Transverse colon (tissue), 4 donors: ENCODE measurements around the gene ADGRG3. TPM values are rescaled to one million over a fixed set of nuclear protein-coding genes. Genes with fewer than 3 reads are reported as not detected.
A peak's percentile ranks its signal among the peaks of the same experiment; 100 is the strongest.

Experiments used
- DNase-seq: peaks from one replicate; pipeline ENCODE4 v3.0.0-alpha.2; 2019
- H3K27ac ChIP-seq, 4 donors: fragments of 200-600 bp; sonication (generic); 2 replicates each; pipeline ENCODE4 v1.5.1; 2016 to 2018; ENCODE audit warnings: inconsistent platforms in 4 of 4
- H3K27me3 ChIP-seq: fragments of 200-600 bp; sonication (generic); 2 replicates; pipeline ENCODE4 v1.5.1; 2017; ENCODE audit warnings: inconsistent platforms
- H3K36me3 ChIP-seq, 4 donors: fragments of 200-600 bp; sonication (generic); 2 replicates each; pipeline ENCODE4 v1.5.1; 2017 to 2019; ENCODE audit warnings: inconsistent platforms in 4 of 4
- H3K4me1 ChIP-seq, 4 donors: fragments of 200-600 bp; sonication (generic); 2 replicates each; pipeline ENCODE4 v1.5.1; 2017 to 2020; ENCODE audit warnings: inconsistent platforms in 4 of 4
- H3K4me3 ChIP-seq, 4 donors: fragments of 200-600 bp; sonication (generic); 1 replicate in 1 of 4; 2 replicates in 3 of 4; pipeline versions ENCODE4 v1.5.1 to v1.6.1; 2017 to 2019; ENCODE audit warnings: inconsistent platforms in 4 of 4
- H3K9me3 ChIP-seq, 2 donors: fragments of 200-600 bp; sonication (generic); 2 replicates each; pipeline ENCODE4 v1.5.1; 2017 to 2019; ENCODE audit warnings: inconsistent platforms in 2 of 2
- CTCF ChIP-seq, 5 experiments: fragments of 200-600 bp in 3 of 5; fragments of 450-650 bp in 2 of 5; sonication (generic) in 3 of 5; IDR thresholded peaks; 1 replicate in 2 of 5; 2 replicates in 3 of 5; pipeline ENCODE4 v1.5.1; 2016 to 2017; ENCODE audit warnings: antibody characterized with exemption in 5 of 5, inconsistent platforms in 3 of 5, mild to moderate bottlenecking in 2 of 5, moderate library complexity in 1 of 5
- EP300 ChIP-seq: sonication (generic); formaldehyde crosslinking; IDR thresholded peaks from one replicate; pipeline ENCODE4 v1.6.1; 2017; ENCODE audit warnings: antibody characterized with exemption, low read depth
- POLR2A ChIP-seq: fragments of 450-650 bp; IDR thresholded peaks from one replicate; pipeline ENCODE4 v1.6.1; 2016; ENCODE audit warnings: antibody characterized with exemption, mild to moderate bottlenecking, moderate library complexity
- POLR2AphosphoS5 ChIP-seq, 3 donors: sonication (generic); formaldehyde crosslinking; IDR thresholded peaks; one replicate each; pipeline ENCODE4 v1.6.1; 2016; ENCODE audit warnings: antibody characterized with exemption in 3 of 3
- WGBS, 2 donors: methylation state at CpG; one replicate each; pipeline ENCODE4 v1.1.5; 2018; ENCODE audit warnings: low coverage in 1 of 2; 5-methylcytosine and 5-hydroxymethylcytosine counted together
- in situ Hi-C, 4 donors: fragments of 200-750 bp; cut with MboI; loops; one replicate each; pipeline versions ENCODE4 v1.15.0 to v1.15.1; 2017; ENCODE audit warnings: low sequenced_read_pairs in 3 of 4, low pct_ligation_motif_present in 1 of 4, low pct_unique_long_range_greater_than_20kb in 1 of 4
- intact Hi-C: fragments of 100-400 bp; cut with DNase I; formaldehyde crosslinking; loops from one replicate; pipeline ENCODE4 v1.15.1; 2023; ENCODE audit warnings: low total_unique reads
- total RNA-seq, 4 donors: library from RNA; depleted of rRNA; stranded (reverse); fragments of >200 nt; gene quantifications; one replicate each; pipeline ENCODE4 v1.1.0, GENCODE V29; 2016

ADGRG3 gene
- total RNA-seq, 4 donors from 2014 or later, result 1.5 to 2.7 (median 2.2) TPM; not detected in 1

GRCh38 chr16:57621521-57622271 is 46.4 kb upstream of the ADGRG3 start:
- TF ChIP-seq POLR2A (no peak), EP300 (no peak), POLR2AphosphoS5 (IDR thresholded peaks at IDR 0.05) (no peak), CTCF (IDR thresholded peaks at IDR 0.05) (no peak)
- DNase-seq, result no peak
- no peaks in the 10 kb centered on the region for H3K27me3 ChIP-seq
- no peak overlapping the region for H3K4me3 ChIP-seq
- in situ Hi-C loops (no loop called here), intact Hi-C loops (no loop called here)
- H3K4me1 ChIP-seq, result peaks cover 0 to 35% (median 29%) of the 10 kb centered on the region in 4 donors
- H3K27ac ChIP-seq, result peak overlapping the region in 3 of 4 donors; percentile 83 to 88 (median 87)
- H3K36me3 ChIP-seq, result no peaks in the 10 kb centered on the region
- no peaks in the 10 kb centered on the region for H3K9me3 ChIP-seq
- 36% methylated on average over 10 of the region's 10 CpGs; no CpG with 5 or more reads in 1 of the 2 donors for WGBS, 2 donors

- Histone ChIP-seq H3K36me3 (no peaks in the 10 kb centered on the region), H3K4me1 (peaks cover 0 to 35% (median 29%) of the 10 kb centered on the region in 4 donors), H3K4me3 (no peak overlapping the region), H3K27ac (peak overlapping the region; percentile 0 to 88 (median 19)), H3K9me3 (no peaks in the 10 kb centered on the region), H3K27me3 (no peaks in the 10 kb centered on the region)
- 61% methylated on average over 16 of the region's 16 CpGs; no CpG with 5 or more reads in 1 of the 2 donors for whole genome bisulfite sequencing, 2 donors
- TF ChIP-seq CTCF (IDR thresholded peaks at IDR 0.05) (no peak), EP300 (no peak), POLR2AphosphoS5 (IDR thresholded peaks at IDR 0.05) (no peak), POLR2A (no peak)
- in situ Hi-C loops, result no loop called here
- no peak for DNase-seq
- intact Hi-C loops, result no loop called here
Observed at GRCh38 chr16:57622361-57623250, 45.5 kb upstream of the ADGRG3 start.

GRCh38 chr16:57623251-57624043 is 44.7 kb upstream of the ADGRG3 start:
- DNase-seq, result peak; percentile 65
- Histone ChIP-seq H3K4me3 (no peak overlapping the region), H3K9me3 (no peaks in the 10 kb centered on the region), H3K27me3 (no peaks in the 10 kb centered on the region), H3K27ac (peak overlapping the region; percentile 0 to 88 (median 19)), H3K36me3 (no peaks in the 10 kb centered on the region), H3K4me1 (peaks cover 0 to 40% (median 31%) of the 10 kb centered on the region in 4 donors)
- 44% methylated on average over 16 of the region's 17 CpGs; no CpG with 5 or more reads in 1 of the 2 donors for WGBS, 2 donors
- intact Hi-C loops, result no loop called here
- in situ Hi-C loops, result no loop called here
- no peak for TF ChIP-seq CTCF (IDR thresholded peaks at IDR 0.05)
- TF ChIP-seq POLR2AphosphoS5 (IDR thresholded peaks at IDR 0.05), result no peak
- no peak for TF ChIP-seq EP300
- no peak for TF ChIP-seq POLR2A
